HUDEP-2 (cell line): ENCODE measurements around the gene RPL32.
A peak's percentile ranks its signal among the peaks of the same experiment; 100 is the strongest.

ENCODE experiments used
- DNase-seq, 76 experiments: peaks; one replicate each; lab custom pipeline; 2025; ENCODE audit not compliant: unreplicated experiment in 76 of 76; lab: John Stamatoyannopoulos, UW

Gene RPL32

GRCh38 chr3:12833222-12834161, 7.9 kb downstream of the RPL32 start:
- DNase-seq: no peak

- no peak for DNase-seq
Observed at GRCh38 chr3:12832350-12833221, 8.8 kb downstream of the RPL32 start.

GRCh38 chr3:12831301-12831866, 10.0 kb downstream of the RPL32 start:
- DNase-seq: no peak

GRCh38 chr3:12830785-12831156, 10.6 kb downstream of the RPL32 start:
- DNase-seq: no peak

- DNase-seq: no peak
Observed at GRCh38 chr3:12829886-12830784, 11.2 kb downstream of the RPL32 start.

GRCh38 chr3:12829404-12829803, 12.0 kb downstream of the RPL32 start:
- no peak for DNase-seq

GRCh38 chr3:12828751-12829150, 12.6 kb downstream of the RPL32 start:
- DNase-seq: no peak

- DNase-seq: peak in 70 of 76 experiments; percentile 7 to 79 (median 56)
Observed at GRCh38 chr3:12825156-12825555, 16.2 kb downstream of the RPL32 start.

GRCh38 chr3:12824299-12824698, 17.1 kb downstream of the RPL32 start:
- DNase-seq: no peak

GRCh38 chr3:12822725-12823373, 18.5 kb downstream of the RPL32 start:
- peak in 24 of 76 experiments; percentile 1 to 62 (median 28) for DNase-seq

GRCh38 chr3:12818773-12819172, 22.6 kb downstream of the RPL32 start:
- DNase-seq: no peak

- no peak for DNase-seq
Observed at GRCh38 chr3:12818273-12818672, 23.1 kb downstream of the RPL32 start.

GRCh38 chr3:12817343-12817710, 24.0 kb downstream of the RPL32 start:
- peak in 1 of 76 experiments; percentile 15 for DNase-seq

GRCh38 chr3:12816521-12817342, 24.6 kb downstream of the RPL32 start:
- no peak for DNase-seq

GRCh38 chr3:12815719-12816118, 25.6 kb downstream of the RPL32 start:
- DNase-seq: no peak

- no peak for DNase-seq
Observed at GRCh38 chr3:12815078-12815477, 26.3 kb downstream of the RPL32 start.

- DNase-seq: no peak
Observed at GRCh38 chr3:12813967-12814366, 27.4 kb downstream of the RPL32 start.

- no peak for DNase-seq
Observed at GRCh38 chr3:12812812-12813211, 28.6 kb downstream of the RPL32 start.

GRCh38 chr3:12810961-12811360, 30.4 kb downstream of the RPL32 start:
- DNase-seq: no peak
